Activated B cell treated with CpG ODN at 0.5 μM for 24 hours (primary cell): ENCODE results near the gene POMC. TPM values are rescaled to one million over a fixed set of nuclear protein-coding genes. Genes with fewer than 3 reads are reported as not detected.
"Not testable (repeated sequence)": the region's sequence is repeated elsewhere in the genome, so short reads cannot be mapped to it uniquely, and the experiment has no call there.

Experiments
- ATAC-seq: fragments of 200-7000 bp; cut with Tn5 transposase; one replicate; pipeline ENCODE4 v1.10.0; 2021; ENCODE audit warnings: low read depth, mild to moderate bottlenecking, moderate library complexity
- CTCF ChIA-PET: fragments of 350-600 bp; sonication (Branson Sonifier 250); formaldehyde crosslinking; loops from one replicate; lab custom pipeline; 2021; ENCODE audit warnings: antibody characterized with exemption; lab: Charles Lee
- POLR2A ChIA-PET: fragments of 350-600 bp; sonication (Branson Sonifier 250); formaldehyde crosslinking; loops from one replicate; lab custom pipeline; 2021; ENCODE audit warnings: antibody characterized with exemption; lab: Charles Lee
- DNase-seq: peaks from one replicate; pipeline ENCODE4 v3.0.0; 2022
- H3K27ac Mint-ChIP-seq: one replicate; pipeline ENCODE4 v1.8.0; 2020; ENCODE audit warnings: mixed read lengths
- H3K27me3 Mint-ChIP-seq: one replicate; pipeline ENCODE4 v1.8.0; 2021; ENCODE audit warnings: mixed read lengths
- H3K36me3 Mint-ChIP-seq: one replicate; pipeline ENCODE4 v1.8.0; 2021; ENCODE audit warnings: low read depth, mixed read lengths
- H3K4me1 Mint-ChIP-seq: one replicate; pipeline ENCODE4 v1.8.0; 2021; ENCODE audit warnings: mixed read lengths
- H3K4me3 Mint-ChIP-seq: one replicate; pipeline ENCODE4 v1.8.0; 2020; ENCODE audit warnings: mild to moderate bottlenecking, mixed read lengths
- H3K9me3 Mint-ChIP-seq: one replicate; pipeline ENCODE4 v1.8.0; 2020; ENCODE audit warnings: mixed read lengths
- intact Hi-C: fragments of 100-400 bp; cut with micrococcal nuclease; formaldehyde crosslinking; loops from one replicate; pipeline ENCODE4 v1.15.1; 2024
- total RNA-seq: library from RNA; stranded (reverse); gene quantifications from 2 replicates; pipeline ENCODE4 v1.2.3, GENCODE V29; 2022
- TF ChIP-seq, protein P1 (sequence below): fragments of 200-600 bp; IDR thresholded peaks from one replicate; pipeline ENCODE4 v1.8.0; 2022; ENCODE audit warnings: antibody characterized with exemption, mild to moderate bottlenecking

The POMC gene
- total RNA-seq, 1 donor from 2014 or later = 3.2 TPM

DNA sequence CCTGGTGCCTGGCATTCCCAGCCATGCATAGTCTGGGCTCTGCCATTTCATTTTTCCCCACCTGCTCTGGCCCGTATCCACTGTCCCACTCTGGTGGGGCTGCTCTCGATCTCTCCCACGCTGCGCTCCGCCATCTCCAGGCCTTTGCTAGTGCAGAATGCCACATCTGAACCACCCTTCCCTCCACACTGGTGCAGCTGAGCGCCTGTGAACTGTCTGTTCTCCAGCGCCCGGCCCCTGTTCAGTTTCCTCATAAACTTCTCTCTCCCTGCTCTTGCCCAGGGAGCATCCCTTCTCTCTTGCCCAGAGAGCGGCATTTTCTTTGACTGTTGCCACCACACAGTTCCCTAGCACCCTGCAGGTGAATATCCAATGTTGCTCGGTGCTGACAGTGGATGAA lies 21.5 kb downstream of the POMC start:
- Mint-ChIP-seq H3K27ac (no peak overlapping the region), H3K9me3 (no peaks in the 10 kb centered on the region), H3K36me3 (no peaks in the 10 kb centered on the region), H3K4me1 (no peaks in the 10 kb centered on the region), H3K27me3 (peaks cover 7% of the 10 kb centered on the region), H3K4me3 (no peak overlapping the region)
- no peak for DNase-seq
- POLR2A ChIA-PET = no interaction called here
- TF ChIP-seq, protein P1, sequence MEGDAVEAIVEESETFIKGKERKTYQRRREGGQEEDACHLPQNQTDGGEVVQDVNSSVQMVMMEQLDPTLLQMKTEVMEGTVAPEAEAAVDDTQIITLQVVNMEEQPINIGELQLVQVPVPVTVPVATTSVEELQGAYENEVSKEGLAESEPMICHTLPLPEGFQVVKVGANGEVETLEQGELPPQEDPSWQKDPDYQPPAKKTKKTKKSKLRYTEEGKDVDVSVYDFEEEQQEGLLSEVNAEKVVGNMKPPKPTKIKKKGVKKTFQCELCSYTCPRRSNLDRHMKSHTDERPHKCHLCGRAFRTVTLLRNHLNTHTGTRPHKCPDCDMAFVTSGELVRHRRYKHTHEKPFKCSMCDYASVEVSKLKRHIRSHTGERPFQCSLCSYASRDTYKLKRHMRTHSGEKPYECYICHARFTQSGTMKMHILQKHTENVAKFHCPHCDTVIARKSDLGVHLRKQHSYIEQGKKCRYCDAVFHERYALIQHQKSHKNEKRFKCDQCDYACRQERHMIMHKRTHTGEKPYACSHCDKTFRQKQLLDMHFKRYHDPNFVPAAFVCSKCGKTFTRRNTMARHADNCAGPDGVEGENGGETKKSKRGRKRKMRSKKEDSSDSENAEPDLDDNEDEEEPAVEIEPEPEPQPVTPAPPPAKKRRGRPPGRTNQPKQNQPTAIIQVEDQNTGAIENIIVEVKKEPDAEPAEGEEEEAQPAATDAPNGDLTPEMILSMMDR = no peak
- ATAC-seq = no peak
- CTCF ChIA-PET = no interaction called here
- intact Hi-C loops = no loop called here

DNA sequence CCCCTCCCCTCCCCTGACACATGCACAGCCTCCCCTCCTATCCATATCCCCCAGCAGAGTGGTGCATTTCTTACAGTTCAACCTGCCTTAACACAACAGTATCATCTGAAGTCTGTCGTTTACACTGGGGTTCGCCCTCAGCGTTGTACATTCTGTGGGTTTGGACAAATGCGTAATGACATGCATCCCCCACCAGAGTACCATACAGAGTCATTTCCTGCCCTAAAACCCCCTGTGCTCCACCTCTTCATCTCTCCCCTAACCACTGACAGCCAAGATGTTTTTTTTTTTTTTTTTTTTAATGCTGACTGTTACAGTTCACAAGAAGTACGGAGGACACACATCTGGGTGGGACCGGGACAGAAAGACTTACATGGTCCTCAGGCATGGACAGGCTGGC lies 22.6 kb downstream of the POMC start:
- TF ChIP-seq, protein P1 = no peak
- Mint-ChIP-seq H3K27ac (no peak overlapping the region), H3K4me1 (no peaks in the 10 kb centered on the region), H3K9me3 (no peaks in the 10 kb centered on the region), H3K27me3 (peaks cover 9% of the 10 kb centered on the region), H3K4me3 (no peak overlapping the region), H3K36me3 (no peaks in the 10 kb centered on the region)
- CTCF ChIA-PET = no interaction called here
- no peak for DNase-seq
- intact Hi-C loops = no loop called here
- no peak for ATAC-seq
- POLR2A ChIA-PET = interaction anchor here (0.7 kb wide), 1 partner anchor 252 kb away, joined by 4 read pairs; no protein-coding TSS in a partner anchor

DNA sequence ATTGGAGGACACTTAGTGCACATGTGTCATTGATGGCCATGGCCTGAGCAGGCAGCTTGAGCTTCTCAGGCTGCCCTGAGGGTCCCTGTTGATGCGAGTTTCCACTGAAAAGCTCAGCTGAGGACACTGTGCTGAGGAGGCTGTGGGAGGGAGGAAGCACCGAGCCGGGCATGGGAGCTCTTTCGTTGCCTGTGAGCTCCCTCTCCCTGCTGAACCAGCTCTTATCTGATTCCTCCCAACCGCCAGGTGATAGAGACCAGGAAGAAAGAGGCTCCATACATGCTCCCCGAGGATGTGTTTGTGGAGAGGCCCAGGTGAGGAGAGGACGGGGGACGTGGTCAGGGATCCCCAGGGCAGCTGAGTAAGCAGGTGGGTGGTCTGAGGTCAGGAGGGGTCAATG lies 27.3 kb downstream of the POMC start:
- no peak overlapping the region for H3K4me3 Mint-ChIP-seq
- intact Hi-C loops = no loop called here
- DNase-seq (no peak), ATAC-seq (no peak)
- no peak overlapping the region for H3K27ac Mint-ChIP-seq
- H3K9me3 Mint-ChIP-seq = no peaks in the 10 kb centered on the region
- TF ChIP-seq, protein P1 = no peak
- no peaks in the 10 kb centered on the region for H3K36me3 Mint-ChIP-seq
- ChIA-PET POLR2A (interaction anchor here (0.6 kb wide), 1 partner anchor 415 kb away, joined by 5 read pairs; no protein-coding TSS in a partner anchor), CTCF (interaction anchor here (0.6 kb wide), 1 partner anchor 30 kb away, joined by 3 read pairs; no protein-coding TSS in a partner anchor)
- no peaks in the 10 kb centered on the region for H3K4me1 Mint-ChIP-seq
- peaks cover 12% of the 10 kb centered on the region for H3K27me3 Mint-ChIP-seq

DNA sequence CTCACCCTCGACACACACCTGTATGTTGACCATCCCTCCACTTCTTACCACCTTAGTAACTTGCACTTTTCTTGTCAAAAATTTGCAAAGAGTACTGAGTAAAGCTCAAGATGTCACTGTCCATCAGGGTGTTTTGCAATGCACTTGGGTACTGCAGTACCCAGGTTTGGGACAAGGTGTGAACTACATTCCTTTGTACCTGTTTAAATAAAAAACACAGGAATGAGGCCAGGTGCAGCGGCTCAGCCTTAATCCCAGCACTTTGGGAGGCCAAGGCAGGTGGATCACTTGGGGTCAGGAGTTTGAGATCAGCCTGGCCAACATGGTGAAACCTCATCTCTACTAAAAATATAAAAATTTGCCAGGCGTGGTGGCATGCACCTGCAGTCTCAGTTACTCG lies 27.8 kb downstream of the POMC start:
- H3K4me3 Mint-ChIP-seq, POLR2A ChIA-PET: not testable (repeated sequence)

DNA sequence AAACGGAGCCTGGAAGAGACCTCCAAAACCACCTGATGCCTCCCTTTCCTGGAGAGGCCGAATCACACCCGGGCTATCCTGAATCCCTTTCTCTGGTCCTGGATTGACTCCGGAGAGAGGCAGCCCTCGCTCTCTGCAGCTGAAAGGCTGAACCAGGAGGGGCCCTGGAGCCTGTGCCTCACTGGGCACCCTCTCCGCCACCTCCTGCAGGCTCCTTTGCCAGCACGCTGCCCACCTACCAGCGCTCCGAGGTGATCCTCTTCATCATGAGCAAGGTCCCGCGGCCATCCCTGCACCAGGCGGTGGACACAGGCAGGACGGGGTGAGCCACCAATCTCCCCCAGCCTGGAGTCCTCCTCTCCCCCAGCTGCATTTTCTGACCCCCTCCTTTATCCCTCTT lies 35.7 kb downstream of the POMC start:
- peaks cover 48% of the 10 kb centered on the region for H3K27me3 Mint-ChIP-seq
- no peak overlapping the region for H3K4me3 Mint-ChIP-seq
- H3K36me3 Mint-ChIP-seq = no peaks in the 10 kb centered on the region
- CTCF ChIA-PET = no interaction called here
- intact Hi-C loops = no loop called here
- no peak for ATAC-seq
- POLR2A ChIA-PET = no interaction called here
- H3K27ac Mint-ChIP-seq = no peak overlapping the region
- H3K9me3 Mint-ChIP-seq = no peaks in the 10 kb centered on the region
- no peak for DNase-seq
- TF ChIP-seq, protein P1 = no peak
- H3K4me1 Mint-ChIP-seq = peaks cover 15% of the 10 kb centered on the region

More for the DNA sequence above, 27.8 kb downstream of the POMC start:
- H3K27ac Mint-ChIP-seq, ATAC-seq, H3K4me1 Mint-ChIP-seq, H3K36me3 Mint-ChIP-seq, CTCF ChIA-PET, DNase-seq, intact Hi-C loops, H3K9me3 Mint-ChIP-seq: not testable (repeated sequence)
- peaks cover 13% of the 10 kb centered on the region for H3K27me3 Mint-ChIP-seq

DNA sequence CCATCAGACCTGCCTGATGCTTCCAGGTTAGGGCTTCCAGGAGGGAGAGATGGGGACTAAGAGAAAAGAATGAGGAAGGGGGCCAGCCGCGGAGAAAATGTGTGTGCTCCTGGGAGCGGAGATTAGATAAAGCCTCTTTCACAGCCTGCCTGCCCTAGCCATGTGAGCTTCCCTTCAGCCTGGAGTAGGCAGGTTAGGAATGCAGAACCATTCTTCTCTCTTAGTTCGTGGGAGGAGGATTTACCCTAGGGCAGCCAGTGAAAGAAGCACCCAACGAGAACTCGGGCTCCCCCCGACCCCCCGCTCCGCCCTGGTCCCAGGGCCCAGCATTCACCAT lies 36.1 kb downstream of the POMC start:
- peak overlapping the region; percentile 75 for H3K4me3 Mint-ChIP-seq
- intact Hi-C loops = no loop called here
- peaks cover 15% of the 10 kb centered on the region for H3K4me1 Mint-ChIP-seq
- H3K27me3 Mint-ChIP-seq = peaks cover 48% of the 10 kb centered on the region
- TF ChIP-seq, protein P1 = no peak
- POLR2A ChIA-PET = no interaction called here
- no peak for ATAC-seq
- no peak overlapping the region for H3K27ac Mint-ChIP-seq
- CTCF ChIA-PET = no interaction called here
- H3K36me3 Mint-ChIP-seq = no peaks in the 10 kb centered on the region
- no peaks in the 10 kb centered on the region for H3K9me3 Mint-ChIP-seq
- DNase-seq = no peak
